HG03520 (cell line): Measurements from ENCODE around the gene CRACDL.
"Not testable (repeated sequence)": the region's sequence is repeated elsewhere in the genome, so short reads cannot be mapped to it uniquely, and the experiment has no call there.

ENCODE experiments used
- ATAC-seq: cut with Tn5 transposase; IDR thresholded peaks from one replicate; pipeline ENCODE4 v1.9.1; 2021; ENCODE audit warnings: mild to moderate bottlenecking, moderate library complexity; ENCODE audit not compliant: unreplicated experiment

Gene CRACDL

GRCh38 chr2:98907966-98908905, 27.8 kb downstream of the CRACDL start:
- no peak for ATAC-seq

- ATAC-seq, result no peak
Observed at GRCh38 chr2:98907385-98907784, 28.6 kb downstream of the CRACDL start.

- ATAC-seq, result no peak
Observed at GRCh38 chr2:98903767-98904485, 32.1 kb downstream of the CRACDL start.

- no peak for ATAC-seq
Observed at GRCh38 chr2:98903064-98903355, 33.0 kb downstream of the CRACDL start.

GRCh38 chr2:98902209-98903063, 33.6 kb downstream of the CRACDL start:
- no peak for ATAC-seq

GRCh38 chr2:98901702-98902101, 34.3 kb downstream of the CRACDL start:
- no peak for ATAC-seq

- ATAC-seq, result no peak
Observed at GRCh38 chr2:98901291-98901690, 34.7 kb downstream of the CRACDL start.

GRCh38 chr2:98900721-98901120, 35.3 kb downstream of the CRACDL start:
- ATAC-seq, result no peak

- not testable (repeated sequence) for ATAC-seq
Observed at GRCh38 chr2:98899703-98900078, 36.3 kb downstream of the CRACDL start.

GRCh38 chr2:98899041-98899702, 36.9 kb downstream of the CRACDL start:
- ATAC-seq, result no peak

GRCh38 chr2:98898423-98898841, 37.6 kb downstream of the CRACDL start:
- no peak for ATAC-seq

- no peak for ATAC-seq
Observed at GRCh38 chr2:98897746-98898145, 38.3 kb downstream of the CRACDL start.

- no peak for ATAC-seq
Observed at GRCh38 chr2:98896944-98897343, 39.1 kb downstream of the CRACDL start.

- ATAC-seq, result no peak
Observed at GRCh38 chr2:98896416-98896815, 39.6 kb downstream of the CRACDL start.

GRCh38 chr2:98895901-98896300, 40.1 kb downstream of the CRACDL start:
- no peak for ATAC-seq

GRCh38 chr2:98895221-98895620, 40.8 kb downstream of the CRACDL start:
- no peak for ATAC-seq

GRCh38 chr2:98894331-98895000, 41.6 kb downstream of the CRACDL start:
- ATAC-seq, result no peak

GRCh38 chr2:98893911-98894321, 42.1 kb downstream of the CRACDL start:
- ATAC-seq, result no peak

- no peak for ATAC-seq
Observed at GRCh38 chr2:98892871-98893270, 43.2 kb downstream of the CRACDL start.

- no peak for ATAC-seq
Observed at GRCh38 chr2:98891591-98891990, 44.4 kb downstream of the CRACDL start.
